ENCODE measurements around the gene SORCS2.

GRCh38 chr4:7535094-7535493 is 342.8 kb downstream of the SORCS2 start:
- TF ChIP-seq, protein P1, sequence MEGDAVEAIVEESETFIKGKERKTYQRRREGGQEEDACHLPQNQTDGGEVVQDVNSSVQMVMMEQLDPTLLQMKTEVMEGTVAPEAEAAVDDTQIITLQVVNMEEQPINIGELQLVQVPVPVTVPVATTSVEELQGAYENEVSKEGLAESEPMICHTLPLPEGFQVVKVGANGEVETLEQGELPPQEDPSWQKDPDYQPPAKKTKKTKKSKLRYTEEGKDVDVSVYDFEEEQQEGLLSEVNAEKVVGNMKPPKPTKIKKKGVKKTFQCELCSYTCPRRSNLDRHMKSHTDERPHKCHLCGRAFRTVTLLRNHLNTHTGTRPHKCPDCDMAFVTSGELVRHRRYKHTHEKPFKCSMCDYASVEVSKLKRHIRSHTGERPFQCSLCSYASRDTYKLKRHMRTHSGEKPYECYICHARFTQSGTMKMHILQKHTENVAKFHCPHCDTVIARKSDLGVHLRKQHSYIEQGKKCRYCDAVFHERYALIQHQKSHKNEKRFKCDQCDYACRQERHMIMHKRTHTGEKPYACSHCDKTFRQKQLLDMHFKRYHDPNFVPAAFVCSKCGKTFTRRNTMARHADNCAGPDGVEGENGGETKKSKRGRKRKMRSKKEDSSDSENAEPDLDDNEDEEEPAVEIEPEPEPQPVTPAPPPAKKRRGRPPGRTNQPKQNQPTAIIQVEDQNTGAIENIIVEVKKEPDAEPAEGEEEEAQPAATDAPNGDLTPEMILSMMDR (IDR thresholded peaks at IDR 0.05) = no peak
- TF ChIP-seq POLR2A (IDR thresholded peaks at IDR 0.05) = no peak

Measured in right lobe of liver (tissue), 4 donors.